ENCODE results near the gene DRGX. TPM values are rescaled to one million over a fixed set of nuclear protein-coding genes. Genes with fewer than 3 reads are reported as not detected.

DRGX gene
- total RNA-seq, 1 experiment from 2014 or later: not detected

- no peak for DNase-seq (ENCODE audit: low spot score)
These were observed 13.7 kb downstream of the DRGX start for GRCh38 chr10:49382226-49382625.

DNA sequence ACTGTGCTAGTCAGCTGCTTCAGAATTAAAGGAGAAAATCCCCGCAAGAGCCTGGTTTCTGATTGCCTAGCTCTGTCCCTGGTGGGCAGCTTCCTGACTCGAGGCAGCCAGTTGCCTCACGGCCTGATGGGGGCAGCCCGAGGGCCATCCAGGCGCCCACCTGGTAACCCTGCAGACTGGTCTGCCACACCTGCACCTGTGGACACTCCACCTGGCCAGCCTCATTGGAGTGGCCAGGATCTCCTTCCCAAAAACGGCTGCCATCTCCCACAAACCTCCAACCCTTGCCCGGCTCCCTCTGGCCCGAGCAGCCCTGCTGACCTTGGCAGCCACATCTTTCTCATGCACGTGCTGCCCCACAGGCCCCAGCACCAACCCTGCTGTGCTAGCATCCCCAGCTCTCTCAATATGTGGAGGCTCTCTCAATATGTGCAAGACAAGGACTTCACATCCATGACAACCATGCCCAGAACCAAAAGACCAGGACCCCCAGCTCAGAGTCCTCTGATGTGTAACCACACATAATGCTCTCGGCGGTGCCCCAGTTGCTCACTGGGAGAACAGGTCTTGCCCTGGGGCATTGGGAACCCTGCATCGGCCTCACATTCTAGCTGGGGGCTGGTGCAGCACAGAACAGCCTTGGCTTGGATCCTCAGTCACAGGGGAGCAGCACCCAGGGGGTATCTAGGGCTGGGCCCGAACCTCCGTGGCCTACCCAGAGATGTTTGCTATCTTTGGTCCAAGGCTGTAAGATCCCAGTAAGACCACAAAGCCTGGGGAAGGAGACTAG lies 14.6 kb downstream of the DRGX start:
- DNase-seq (ENCODE audit: low spot score): no peak

GRCh38 chr10:49379596-49380410 lies 16.1 kb downstream of the DRGX start:
- no peak for DNase-seq (ENCODE audit: low spot score)

DNA sequence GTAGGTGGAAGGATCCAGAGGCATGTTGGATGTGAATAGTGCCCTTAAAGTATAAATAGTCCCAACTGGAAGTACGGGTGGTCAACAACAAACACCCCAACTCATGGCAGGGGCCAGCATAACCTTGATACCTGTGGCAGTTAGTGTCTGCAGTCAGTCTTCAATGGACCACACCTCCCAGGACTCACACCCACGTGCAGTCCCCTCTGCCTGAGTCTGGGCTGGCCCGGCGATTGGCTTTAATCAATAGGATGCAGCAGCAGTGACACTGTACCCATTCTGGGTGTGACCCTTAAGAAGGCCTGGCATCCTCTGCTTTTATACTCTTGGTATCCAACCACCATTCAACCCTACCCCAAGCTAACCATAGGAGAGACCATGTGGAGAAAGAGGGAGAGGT lies 18.6 kb downstream of the DRGX start:
- DNase-seq (ENCODE audit: low spot score): no peak

GRCh38 chr10:49375611-49376010 lies 20.3 kb downstream of the DRGX start:
- no peak for DNase-seq (ENCODE audit: low spot score)

GRCh38 chr10:49374740-49375139 lies 21.1 kb downstream of the DRGX start:
- no peak for DNase-seq (ENCODE audit: low spot score)

DNA sequence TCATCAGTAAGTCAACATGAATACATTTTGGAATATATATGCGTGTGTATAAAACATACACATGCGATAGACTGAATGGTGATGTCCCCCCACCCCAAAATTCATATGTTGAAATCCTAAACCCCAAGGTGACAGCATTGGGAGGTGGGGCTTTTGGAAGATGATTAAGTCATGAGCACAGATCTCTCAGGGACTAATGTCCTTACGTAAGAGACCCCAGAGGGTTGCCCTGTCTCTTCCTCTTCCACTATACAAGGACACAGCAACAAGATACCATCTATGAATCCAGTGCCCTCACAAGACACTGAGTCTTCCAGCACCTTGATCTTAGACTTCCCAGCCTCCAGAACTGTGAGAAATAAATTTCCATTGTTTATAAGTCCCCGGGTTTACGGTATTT lies 22.5 kb downstream of the DRGX start:
- DNase-seq (ENCODE audit: low spot score): no peak

DNA sequence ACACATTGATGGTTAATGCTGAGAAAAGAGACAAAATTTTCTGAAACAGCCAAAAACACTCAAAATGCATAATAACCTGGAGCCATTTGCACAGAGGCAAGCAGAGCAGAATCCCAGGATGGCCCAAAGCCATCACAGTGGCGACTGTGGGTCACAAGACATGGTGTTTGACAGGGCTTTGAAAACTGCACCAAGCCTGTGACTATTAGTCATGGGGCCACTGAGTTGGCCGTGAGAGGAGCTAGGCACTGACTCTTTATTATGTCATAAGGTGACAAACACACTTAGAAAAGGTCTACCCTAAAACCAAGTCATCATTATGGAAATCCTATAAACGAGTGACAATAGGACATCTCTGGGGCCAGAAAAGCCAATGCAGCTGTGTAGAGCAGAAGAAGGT lies 23.9 kb downstream of the DRGX start:
- DNase-seq (ENCODE audit: low spot score): no peak

GRCh38 chr10:49370326-49371100 lies 25.4 kb downstream of the DRGX start:
- DNase-seq (ENCODE audit: low spot score): no peak

DNA sequence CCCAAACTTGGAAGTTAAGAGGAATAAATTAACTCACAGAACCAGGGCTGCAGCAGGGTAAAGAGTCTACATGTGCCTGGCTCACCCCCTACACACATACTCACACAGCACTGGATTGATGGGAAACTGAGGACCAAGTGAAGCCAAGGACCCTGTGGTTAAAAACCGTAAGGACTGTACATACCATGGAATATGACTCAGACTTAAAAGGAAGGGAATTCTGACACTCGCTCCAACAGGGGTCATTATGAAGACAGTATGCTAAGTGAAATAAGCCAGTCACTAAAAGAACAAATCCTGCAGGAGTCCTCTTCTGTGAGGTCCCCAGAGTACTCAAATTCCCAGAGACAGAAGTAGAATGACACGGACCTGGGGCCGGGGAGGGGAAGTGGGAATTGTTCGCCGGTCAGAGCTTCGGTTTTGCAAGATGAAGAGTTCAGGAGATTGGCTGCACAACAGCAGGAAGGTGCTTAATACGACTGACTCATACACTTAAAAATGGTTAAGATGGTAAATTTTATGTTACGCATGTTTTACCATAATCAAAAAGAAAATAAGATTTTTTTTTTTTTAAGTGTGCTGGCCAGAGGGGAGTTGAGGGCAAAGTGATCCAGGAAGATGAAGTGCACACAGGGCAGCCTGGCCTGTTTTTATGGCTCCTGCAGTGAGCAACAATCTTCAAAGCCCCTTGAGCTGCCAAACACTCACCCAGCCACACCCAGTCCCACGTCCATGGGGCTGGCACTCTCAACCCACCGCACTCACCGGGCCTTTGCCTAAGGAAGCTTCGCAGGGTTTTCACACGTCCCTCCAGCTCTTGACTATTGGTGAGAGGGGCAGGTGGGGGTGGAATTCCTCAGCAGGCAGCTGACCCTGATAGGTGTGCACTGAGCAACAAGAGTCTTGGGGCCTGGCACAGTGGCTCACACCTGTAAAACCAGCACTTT lies 26.4 kb downstream of the DRGX start:
- DNase-seq (ENCODE audit: low spot score): no peak

GRCh38 chr10:49368256-49368655 lies 27.6 kb downstream of the DRGX start:
- DNase-seq (ENCODE audit: low spot score): no peak

- DNase-seq (ENCODE audit: low spot score): no peak
These were observed 28.3 kb downstream of the DRGX start for GRCh38 chr10:49367600-49367999.

- no peak for DNase-seq (ENCODE audit: low spot score)
These were observed 29.4 kb downstream of the DRGX start for GRCh38 chr10:49366460-49366859.

GRCh38 chr10:49365675-49366415 lies 30.0 kb downstream of the DRGX start:
- no peak for DNase-seq (ENCODE audit: low spot score)

DNA sequence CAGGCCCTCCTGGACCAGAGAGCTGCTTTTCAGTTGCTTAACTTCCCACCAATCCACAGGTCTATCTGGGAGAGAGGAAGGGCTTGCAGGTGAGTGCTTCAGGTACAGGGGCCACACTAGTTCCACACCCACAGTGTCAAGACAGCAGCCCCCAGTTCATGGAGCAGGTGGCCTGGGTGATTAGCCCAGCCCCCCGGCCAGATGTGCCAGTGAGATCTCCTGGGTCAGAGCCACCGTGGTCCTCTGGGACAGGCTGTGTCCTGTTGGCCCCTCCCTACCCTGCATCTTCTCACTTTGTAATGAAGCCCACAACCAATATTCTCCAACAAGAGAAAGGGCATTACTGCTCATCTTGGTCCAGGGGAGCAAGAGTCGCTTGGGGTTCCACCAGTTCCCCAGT lies 30.6 kb downstream of the DRGX start:
- no peak for DNase-seq (ENCODE audit: low spot score)

- DNase-seq (ENCODE audit: low spot score): no peak
These were observed 31.1 kb downstream of the DRGX start for GRCh38 chr10:49364747-49365146.

DNA sequence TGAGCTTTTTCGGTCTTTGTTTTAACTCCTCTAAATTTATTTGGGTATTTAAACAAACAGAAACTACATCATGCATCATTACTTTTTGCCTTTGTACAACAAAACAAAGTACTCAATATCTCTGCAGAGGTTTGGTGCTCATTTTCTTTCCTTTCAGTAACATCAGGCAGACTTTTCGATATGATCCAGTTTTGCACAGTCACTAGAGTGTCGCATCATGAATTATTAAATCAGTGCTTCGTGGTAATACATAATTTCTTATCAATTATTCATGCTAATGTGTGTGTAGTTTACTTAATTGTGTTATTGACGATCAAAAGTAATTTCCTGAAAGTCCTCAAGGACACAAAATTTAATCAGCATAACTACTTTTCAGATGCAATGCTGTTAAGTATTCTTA lies 31.8 kb downstream of the DRGX start:
- no peak for DNase-seq (ENCODE audit: low spot score)

- DNase-seq (ENCODE audit: low spot score): no peak
These were observed 32.4 kb downstream of the DRGX start for GRCh38 chr10:49363309-49364031.

DNA sequence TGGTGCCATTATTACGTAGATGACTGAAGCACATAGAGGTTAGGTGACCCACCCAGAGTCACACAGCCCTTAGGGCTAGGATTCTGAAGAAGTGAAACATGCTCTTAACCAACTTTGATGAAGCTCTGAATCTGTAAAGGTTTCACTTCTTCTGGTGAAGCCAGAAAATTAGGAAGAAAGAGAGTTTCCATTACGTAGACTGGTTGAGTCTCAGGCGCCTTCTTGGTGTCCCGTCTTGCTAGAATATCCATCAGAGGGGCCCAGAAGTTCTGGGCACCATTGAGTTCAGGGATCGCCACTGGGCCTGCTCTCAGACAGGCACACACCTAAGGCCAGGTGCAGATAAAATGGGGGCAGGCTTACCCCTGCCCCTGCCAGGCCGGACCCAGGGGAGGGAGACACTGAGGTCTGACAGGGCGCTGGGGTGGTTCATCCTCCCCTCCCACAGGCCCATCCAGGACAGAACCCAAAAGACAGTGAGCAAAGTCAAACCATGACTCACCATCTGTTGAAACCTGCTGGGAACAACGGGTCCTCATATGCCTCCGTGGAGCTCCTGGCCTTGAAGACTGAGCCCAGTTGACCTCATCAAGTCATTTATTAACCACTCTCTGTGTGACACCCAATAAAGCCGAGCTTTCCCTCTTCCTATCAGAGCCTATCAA lies 33.2 kb downstream of the DRGX start:
- no peak for DNase-seq (ENCODE audit: low spot score)
